GM18909 (cell line): ENCODE results near the gene SPATA24.
A peak's percentile ranks its signal among the peaks of the same experiment; 100 is the strongest.
"Not testable (repeated sequence)": the region's sequence is repeated elsewhere in the genome, so short reads cannot be mapped to it uniquely, and the experiment has no call there.

ENCODE experiments used
- ATAC-seq: cut with Tn5 transposase; IDR thresholded peaks from one replicate; pipeline ENCODE4 v1.9.1; 2021; ENCODE audit warnings: mild to moderate bottlenecking; ENCODE audit not compliant: unreplicated experiment, poor library complexity

SPATA24 gene, protein sequence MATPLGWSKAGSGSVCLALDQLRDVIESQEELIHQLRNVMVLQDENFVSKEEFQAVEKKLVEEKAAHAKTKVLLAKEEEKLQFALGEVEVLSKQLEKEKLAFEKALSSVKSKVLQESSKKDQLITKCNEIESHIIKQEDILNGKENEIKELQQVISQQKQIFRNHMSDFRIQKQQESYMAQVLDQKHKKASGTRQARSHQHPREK

DNA sequence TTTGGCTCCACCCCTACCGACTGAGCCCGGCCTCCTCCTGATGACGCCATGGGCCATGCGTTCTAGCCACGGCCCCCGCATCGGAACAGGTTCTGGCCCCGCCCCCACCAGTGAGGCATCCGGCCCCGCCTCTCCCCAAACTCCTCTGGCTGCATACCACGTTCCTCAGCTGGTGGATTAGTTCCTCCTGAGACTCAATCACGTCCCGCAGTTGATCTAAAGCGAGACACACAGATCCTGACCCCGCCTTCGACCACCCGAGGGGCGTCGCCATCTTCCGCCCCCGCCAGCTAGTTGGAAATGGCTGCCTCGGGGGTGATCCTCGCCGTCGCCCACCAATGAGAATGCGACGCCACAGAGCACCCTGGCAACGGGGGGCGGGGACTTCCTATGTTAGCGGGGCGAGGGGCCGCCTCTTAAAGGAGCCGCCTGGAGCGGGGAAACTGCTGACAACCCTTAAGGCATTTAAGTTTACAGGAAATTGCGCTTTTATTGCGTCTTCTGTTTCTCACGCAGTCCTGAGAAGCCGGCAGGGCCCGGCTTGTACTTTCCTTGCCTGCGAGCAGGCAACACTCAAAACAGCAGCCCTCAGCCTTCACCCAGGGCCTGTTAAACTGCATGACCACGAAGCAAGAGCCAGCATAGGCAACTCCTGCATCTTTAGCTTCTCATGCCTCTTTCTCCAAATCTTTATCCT, at the start of gene SPATA24:
TSS of gene SPATA24 (minus strand) at position 303 of the 697 bp plus-strand sequence. CDS start at position 274, 29 bp downstream.
- ATAC-seq, result peak; percentile 86

DNA sequence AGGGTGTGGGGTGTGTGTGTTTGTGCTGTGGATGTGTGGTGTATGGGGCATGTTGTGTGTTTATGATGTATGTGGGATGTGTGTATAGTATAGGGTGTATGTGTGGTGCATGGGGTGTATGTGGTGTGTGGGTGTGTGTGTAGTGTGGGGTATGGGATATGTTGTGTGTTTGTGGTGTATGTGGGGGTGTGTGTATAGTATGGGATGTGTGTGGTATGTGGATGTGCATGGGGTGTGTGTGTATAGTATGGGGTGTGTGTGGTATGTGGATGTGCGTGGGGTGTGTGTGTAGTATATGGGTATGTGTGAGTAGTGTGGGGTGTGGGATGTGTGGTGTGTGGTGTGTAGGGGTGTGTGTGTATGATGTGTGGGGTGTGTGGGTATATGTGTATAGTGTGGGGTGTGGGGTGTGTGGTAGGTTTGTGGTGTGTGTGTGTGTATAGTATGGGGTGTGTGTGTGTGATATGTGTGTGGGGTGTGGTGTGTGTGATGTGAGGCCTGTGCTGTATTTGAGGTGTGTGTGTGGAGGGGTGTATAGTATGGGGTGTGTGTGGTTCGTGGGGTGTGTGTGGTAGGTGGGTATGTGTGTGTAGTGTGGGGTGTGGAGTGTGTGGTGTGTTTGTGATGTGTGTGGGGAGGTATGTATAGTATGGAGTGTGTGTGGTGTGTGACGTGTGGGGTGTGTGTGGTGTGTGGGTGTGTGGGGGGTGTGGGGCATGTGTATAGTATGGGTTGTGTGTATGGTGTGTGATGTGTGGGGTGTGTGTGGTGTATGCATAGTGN, 48.2 kb upstream of the SPATA24 start:
- no peak for ATAC-seq

DNA sequence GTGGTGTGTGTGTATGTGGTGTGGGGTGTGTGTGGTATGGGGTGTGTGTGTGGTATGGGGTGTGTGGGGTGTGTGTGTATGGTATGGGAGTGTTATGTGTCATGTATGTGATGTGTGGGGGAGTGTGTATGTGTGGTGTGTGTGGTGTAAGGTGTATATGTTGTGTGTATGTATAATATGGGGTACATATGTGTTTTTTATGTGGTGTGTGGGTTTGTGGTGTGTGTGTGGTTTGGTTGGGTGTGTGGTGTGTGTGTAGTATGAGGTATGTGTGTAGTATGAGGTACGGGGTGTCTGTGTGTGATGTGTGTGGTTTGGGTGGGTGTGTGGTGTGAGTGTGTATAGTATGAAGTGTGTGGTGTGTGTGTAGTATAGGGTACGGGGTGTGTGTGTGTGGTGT, 47.3 kb upstream of the SPATA24 start:
- ATAC-seq, result no peak

DNA sequence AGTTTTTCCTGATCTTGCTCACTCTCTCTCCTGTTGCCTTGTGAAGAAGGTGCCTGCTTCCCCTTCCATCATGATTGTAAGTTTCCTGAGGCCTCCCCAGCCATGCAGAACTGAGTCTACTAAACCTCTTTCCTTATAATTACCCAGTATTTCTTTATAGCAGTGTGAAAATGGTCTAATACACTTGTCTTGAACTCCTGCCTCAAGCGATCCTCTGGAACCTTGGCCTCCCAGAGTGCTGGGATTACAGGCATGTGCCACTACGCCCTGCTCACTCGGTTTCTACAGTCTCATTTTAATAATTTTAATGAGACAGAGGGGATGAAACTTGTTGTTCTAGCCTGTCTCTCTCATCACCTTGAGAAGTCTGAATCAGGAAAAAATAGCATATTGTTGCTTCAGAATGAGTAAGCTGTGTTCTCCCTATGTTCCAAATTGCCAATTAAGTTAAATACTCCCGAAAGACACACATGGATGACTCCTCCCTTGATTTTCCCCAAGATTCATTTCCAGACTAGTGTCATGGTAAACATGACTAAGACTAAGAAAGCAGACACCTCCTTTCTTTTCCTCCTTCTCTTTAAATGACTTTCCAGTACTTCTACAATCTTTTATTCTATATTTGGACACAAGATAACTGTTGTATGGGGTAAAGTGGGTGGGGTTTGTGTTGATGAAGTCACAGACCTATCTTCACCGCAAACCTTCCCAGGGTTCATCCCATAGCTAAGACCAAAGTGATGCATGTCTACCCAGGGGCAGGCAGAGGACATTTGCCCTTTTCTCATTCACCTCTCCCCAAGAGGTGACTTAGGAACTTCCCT, 43.3 kb upstream of the SPATA24 start:
- ATAC-seq, result no peak

DNA sequence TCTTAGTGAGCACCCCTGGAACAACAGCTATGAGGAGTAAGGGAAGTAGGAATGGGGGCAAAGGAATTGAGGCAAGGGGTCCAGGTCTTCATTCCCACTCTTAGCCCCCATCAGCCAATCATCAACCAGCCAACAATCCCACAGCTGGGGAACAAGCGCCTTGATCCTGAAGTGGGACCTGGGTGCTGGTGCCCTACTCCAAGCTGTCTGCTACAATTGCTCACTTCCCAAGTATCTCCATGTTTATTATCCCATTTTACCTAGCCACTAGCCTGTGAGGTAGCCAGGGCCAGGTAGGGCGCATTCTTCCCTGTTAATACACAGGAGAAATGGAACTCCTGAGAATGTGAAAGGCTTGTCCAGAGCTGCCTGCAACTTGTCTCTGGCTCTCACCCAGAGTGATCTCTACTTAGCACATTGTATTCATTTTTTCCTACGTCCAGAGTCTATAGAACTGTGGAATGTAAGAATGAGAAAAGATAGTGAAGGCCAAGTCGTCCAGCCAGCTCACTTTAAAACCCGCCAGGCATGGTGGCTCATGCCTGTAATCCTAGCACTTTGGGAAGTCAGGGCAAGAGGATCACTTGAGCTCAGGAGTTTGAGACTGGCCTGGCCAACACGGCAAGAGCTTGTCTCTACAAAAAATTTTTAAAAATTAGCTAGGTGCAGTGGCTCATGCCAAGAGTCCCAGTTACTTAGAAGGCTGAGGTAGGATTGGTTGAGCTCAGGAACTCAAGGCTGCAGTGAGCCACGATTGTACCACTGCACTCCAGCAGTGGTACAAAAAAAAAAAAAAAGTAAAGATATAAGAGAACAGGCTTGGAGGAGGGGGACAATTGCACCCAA, 41.7 kb upstream of the SPATA24 start:
- ATAC-seq, result no peak

DNA sequence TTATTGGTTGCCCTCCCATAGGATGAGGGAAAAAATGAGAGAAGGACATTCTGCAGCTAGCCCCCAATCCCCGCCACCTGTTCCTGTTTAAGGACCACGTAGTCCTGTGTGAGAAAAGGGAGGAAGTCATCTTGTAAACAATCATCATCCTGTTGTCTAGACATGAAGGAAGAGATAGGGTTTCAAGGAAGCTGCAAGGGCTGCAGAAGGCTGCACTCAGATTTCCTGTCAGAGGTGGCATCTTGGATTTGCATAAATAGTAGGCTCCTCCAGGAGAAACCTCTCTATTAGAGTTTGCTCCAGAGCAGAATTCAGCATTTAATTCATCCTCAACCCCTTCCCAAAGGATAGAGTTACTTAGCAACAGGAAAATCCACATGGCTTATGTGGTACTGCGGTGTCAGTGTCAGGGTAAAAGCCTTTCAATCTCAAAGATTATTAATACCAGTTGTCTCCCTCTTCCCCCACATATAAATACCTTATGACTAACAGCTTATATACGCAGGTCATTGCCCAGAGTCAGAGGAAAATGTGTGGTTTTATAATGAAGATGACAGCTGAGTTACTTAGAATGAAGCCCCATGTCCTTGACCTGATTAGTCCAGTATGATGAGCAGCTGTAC, 40.1 kb upstream of the SPATA24 start:
- no peak for ATAC-seq

DNA sequence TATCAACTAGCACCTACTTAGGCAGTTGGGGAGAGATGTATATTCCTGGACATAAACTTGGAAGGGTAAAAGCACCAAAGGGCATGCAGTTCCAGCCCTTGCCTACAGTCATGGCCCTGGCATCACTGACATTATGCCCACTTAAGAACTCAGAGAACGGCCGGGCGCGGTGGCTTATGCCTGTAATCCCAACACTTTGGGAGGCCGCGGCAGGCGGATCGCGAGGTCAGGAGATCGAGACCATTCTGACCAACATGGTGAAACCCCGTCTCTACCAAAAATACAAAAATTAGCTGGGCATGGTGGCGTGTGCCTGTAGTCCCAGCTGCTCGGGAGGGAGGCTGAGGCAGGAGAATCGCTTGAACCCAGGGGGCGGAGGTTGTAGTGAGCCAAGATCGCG, 36.5 kb upstream of the SPATA24 start:
- not testable (repeated sequence) for ATAC-seq

DNA sequence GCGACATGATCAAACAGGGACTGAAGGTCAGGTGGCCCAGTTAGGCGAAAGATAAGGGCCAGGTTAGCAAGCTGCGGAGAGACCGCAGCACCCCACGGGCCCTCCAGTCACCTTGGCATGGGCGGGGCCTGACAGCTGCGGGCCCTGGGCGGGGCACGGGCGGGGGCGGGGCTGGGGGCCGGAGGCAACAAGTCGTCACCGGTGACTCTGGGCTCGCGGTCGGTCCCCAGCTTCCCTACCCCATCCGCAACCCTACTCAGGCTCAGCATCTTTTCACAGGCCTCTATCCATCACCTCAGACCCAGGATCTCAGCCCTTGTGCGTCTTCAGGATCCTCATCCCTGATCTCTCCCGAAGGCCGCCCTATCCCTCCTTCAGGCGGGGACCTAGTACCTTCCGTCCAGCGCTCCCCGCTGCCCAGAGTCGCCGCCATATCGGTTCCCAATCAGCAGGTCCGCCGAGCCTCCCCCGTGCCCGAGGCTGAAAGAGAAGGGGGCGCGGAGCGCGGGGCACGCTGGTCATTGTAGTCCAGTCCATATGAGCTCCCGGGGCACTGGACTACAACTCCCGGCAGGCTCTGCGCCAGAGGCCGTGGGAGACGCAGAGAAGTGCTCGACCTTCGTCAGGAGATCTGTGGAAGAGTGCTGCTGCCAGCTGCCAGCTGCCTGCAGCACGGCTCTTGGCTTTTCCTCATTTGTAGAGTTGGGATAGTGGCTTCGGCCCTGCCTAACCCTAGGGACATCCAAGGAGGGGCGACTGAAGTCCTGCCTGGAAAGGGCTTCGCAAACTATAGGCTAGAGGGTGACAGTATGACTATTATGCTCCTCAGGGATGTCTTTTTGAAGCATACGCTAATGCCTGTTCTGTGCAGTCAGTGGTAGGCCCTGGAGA, 35.4 kb upstream of the SPATA24 start, which contains the start of gene DNAJC18:
TSS of gene DNAJC18 (minus strand) at position 513 of the 891 bp plus-strand sequence. CDS start at position 433, 80 bp downstream.
- peak; percentile 90 for ATAC-seq

DNA sequence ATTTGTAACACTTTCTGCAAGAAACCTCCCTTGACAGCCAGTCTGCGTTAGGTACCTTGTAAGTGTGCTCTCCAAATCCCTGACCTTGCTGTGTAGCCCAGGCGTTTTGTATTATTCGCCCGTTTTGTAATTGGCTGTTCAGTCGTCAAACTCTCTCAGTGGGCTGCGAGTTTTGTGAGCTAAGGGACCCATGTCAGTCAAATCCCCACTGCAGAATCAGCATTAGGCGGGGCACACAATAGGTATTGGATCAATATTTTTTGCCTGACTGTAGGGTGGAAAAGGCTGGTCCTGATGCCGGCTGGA, 34.8 kb upstream of the SPATA24 start:
- no peak for ATAC-seq

DNA sequence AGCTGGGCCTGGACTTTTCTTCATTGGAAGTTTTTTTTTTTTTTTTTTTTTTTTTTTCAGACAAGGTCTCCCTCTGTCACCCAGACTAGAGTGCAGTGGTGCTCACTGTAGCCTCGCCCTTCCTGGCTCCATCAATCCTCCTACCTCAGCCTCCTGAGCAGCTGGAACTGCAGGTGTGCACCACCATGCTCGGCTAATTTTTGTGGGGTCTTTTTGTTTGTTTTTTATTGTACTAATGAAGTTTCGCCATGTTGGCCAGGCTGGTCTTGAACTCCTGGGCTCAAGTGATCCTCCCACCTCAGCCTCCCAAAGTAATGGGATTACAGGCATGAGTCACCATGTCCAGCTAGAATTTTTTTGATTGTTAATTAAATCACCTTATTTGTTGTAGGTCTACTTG, 31.8 kb upstream of the SPATA24 start:
- no peak for ATAC-seq

DNA sequence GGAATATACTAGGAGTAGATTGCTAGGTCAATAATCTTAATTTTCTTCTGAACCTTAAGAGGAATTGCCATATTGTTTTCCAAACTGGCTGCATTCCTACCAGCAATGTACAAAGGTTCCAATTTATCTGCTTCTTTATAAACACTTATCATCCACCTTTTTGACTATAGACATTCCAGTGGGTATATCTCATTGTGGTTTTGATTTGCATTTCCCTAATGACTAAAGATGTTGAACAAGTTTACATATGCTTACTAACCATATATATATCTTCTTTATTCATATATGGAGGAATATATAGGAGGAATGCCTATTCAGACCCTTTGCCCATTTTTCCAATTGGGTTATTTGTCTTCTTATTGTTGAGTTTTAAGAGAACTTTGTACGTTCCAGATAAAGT, 27.8 kb upstream of the SPATA24 start:
- no peak for ATAC-seq

DNA sequence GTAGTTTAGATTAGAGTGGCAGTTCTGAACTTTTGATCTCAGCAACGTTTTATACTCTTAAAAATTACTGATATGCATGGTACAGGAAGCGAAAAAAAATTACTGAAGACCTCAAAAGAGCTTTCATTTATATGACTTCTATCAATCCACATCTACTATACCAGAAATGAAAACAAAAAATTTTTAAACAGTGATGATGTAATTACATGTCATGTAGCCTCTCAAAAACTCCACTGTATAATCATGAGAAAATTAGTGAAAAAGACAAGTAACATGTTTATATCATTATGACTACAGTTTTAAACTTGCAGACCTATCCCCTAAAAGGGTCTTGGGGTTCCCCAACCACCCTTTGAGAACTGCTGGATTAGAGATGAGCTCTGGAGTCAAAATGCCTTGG, 26.1 kb upstream of the SPATA24 start:
- no peak for ATAC-seq

DNA sequence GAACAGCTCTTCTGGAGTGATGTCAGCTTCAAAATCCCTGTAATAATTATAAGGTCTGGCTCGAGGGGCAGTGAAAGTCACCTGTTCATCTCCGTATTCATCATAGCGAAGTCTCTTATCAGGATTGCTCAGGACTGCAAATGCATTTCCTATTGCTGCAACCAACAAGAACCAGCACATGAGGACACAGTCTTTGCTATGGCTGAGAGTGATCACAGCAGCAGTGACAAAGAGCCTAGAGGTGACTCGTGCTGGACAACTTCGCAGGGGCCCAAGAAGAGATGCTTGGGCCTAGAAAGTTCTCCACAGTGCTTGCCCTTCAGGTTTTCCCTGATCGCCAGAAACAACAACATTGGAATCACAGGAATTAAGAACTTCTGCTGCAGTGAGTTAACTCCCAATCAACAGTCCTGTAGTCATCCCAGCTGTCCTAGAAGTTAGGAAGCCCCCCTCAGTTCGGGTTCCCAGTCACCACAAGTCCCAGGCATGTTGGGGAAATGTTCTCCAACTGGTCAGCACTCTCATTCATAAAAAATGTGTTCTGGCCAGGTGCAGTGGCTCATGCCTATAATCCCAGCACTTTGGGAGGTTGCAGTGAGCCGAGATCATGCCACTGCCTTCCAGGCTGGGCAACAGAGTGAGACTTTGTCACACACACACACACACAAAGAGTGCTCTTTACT, 22.5 kb upstream of the SPATA24 start:
- ATAC-seq, result no peak

DNA sequence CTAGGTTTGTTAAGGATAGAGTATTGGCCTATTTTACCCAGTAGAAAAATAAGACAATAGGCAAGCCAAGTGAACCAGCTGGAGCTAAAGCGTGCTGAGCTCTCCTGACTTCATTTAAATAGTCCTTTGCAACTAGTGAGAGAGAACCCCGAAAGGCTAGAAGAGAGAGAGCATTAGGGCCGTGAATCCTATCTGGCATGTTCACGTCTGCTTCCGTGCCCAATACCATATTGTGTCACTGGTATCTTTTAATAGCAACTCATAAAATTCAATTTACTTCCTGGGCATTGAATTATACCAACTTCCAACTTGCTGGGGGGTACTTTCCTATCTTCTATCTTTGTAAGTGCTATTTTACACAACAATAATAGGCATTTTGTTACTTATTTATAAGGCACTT, 21.6 kb upstream of the SPATA24 start:
- no peak for ATAC-seq

DNA sequence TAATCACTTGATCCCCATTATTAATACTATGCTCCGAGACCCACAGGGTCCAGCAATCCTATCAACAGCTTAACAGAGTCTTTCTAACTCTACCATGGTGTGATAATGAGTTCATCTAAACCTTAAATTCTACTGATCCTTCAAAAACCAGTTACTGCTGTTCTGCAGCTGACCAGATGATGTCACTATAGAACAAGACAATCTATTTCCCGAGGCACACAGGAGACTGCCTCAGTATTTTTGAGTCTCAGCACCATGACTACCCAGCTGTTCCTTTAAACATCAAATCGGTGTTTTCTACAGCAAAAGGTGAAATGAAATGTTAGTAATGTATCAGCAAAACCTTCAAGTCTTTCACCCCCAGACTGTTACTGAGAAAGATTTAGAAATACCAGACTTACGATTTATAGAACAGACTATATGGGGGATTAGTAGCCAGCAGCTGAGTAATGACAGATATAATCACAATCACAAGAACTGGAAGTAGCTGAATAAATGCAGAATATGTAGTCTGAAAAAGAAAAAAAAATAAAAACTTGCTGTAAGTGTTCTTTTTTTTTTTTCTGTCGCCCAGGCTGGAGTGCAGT, 18.5 kb upstream of the SPATA24 start:
- no peak for ATAC-seq

DNA sequence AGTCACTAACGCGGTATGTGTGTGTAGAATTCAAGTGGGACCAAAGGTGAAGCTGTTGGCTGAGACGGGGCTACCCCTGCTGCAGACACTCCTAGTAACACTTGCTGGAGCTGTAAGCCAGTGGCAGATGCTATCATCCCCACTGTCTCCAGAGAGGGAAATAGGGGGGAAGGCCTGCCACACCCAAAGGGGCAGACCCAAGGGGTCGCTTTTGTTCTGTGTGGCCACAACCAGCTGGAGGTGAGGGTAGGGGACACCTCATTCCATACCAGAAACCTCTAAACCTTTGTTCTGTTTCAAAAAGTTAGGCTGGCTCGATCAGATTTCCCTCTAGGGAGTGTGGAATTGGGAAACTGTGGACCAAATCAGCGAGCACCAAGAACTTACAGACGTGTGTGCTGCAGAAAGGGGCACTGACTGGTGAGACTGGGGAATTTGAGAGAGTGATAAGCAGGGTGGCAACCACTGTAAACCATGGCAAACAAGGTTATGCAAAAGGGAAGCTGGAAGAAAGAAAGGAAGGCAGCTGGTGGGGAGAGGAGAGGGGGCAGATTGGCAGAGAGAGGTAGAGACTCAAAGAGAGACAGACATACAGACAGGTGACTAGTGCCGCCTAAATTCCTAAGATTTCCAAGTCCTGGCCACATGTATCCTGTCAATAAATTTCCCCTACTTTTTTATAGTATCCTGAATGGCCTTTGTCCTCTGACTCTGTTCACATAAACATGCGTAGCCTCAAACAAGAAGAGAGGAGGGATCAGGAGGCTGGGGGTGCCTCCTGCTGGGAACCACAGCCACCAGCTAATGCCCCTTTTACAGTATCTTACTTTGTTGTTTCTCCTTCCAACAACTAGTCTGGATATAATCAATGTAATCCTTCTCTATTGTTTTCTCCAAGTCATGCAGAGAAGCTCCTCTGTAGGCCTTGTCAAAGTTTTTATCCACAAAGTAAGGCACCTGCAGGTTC, 15.6 kb upstream of the SPATA24 start:
- no peak for ATAC-seq
